ENCODE data around the gene PEX10.

The PEX10 gene

DNA sequence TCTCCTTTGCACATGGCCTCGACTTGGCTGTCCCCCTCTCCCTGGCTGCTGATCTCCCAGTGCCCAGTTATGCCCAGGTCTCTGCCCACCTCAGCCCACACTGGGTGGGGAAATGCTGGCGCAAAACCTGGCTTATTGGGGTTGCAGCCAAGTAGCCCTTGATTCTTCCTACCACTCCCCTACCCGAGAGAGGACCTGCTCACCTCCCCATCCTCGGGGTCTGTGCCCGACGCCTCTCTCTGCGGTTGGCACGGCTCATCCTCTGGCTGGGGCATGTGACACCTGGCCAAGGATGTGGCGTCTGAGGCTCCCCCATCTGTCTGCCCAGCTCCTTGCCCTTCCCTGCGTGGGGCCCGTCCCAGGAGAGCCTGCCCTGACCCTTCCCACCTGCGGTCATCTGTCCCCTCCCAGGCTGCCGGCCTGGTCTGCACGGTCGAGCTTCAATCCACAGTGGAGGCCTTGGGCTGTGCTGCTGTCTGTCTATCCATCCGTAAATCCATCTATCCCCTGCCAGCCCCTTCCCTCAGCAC lies 6.5 kb upstream of the PEX10 start:
- DNase-seq: no peak

DNA sequence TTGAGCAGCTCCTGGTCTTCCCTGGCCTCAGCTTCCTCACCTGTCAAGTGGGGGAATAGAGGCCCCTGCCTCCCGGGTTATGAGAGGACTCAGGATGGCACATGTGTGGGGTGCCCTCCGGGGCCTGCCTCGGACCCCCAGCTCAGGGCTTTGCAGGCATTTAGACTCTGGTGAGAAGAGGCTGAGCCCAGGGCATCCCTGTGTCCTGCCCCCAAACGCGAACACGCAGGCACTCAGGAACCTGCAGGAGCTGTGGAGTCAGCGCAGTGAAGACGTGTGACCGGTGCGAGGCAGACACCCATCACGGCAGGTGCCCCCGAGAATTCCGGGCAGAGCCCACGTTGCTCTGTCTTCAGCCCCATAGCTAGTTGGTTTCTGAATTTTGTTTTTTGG lies 5.5 kb upstream of the PEX10 start:
- DNase-seq: no peak

DNA sequence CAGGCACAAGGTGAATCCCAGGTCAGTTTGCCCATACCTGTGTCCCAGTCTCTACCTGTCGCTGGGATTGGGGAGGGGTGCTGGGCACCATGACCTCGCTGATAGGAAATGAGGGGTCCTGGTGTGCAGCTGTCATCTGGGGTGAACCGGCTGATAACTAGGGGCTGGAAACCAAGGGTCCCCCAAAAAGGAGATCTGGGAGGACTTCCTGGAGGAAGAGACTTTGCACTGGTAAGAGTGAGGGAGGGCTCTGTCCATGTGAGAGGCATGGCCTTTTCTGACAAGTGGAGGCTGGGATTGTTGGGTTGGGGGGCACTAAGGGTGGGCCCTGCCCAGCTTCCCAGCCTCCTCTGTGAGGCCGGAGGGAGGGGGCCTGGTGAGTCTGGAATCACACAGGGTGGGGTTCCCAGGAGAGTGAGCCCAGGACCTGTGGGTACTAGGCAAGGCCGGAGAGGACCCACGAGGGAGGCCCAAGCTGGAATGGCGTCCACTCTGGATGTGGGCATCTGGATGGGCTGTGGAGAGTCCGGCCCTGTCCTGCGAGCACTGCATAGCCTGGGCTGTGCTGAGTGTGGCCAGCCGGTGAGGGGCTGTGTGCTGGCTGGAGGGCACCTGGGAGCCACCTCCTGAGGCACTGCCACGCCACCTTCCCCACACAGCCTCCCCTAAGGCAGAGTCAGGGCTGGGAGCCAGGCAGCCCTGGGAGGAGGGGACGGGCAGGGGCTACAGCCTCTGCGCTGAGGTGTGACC lies 4.9 kb upstream of the PEX10 start:
- DNase-seq: no peak

GRCh38 chr1:2416403-2416802 lies 4.0 kb upstream of the PEX10 start:
- no peak for DNase-seq

DNA sequence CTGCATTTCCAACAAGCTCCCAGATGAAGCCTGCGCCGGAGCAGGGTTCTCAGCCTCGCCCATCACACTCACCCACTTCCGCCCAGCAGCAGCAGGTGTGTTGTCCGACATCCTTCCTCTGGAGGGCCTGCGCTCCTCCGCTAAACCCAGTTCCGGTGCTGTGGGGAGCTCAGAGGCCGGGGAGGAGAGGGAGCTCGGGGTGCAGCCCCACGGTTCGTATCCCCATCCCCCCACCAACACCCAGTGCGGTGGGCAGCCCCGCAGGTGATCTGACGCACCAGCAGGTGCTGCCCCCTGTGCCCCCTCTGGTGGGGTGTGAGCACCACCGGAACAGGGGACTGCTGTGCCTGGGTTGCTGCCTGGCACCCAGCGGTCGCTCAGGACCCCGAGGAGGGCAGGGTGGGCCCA lies 3.4 kb upstream of the PEX10 start:
- peak in 1 of 2 experiments; percentile 29 for DNase-seq

GRCh38 chr1:2415337-2415736 lies 3.0 kb upstream of the PEX10 start:
- DNase-seq: no peak

- peak; percentile 79 to 80 for DNase-seq
Measured at GRCh38 chr1:2414297-2414958, 2.1 kb upstream of the PEX10 start.

- DNase-seq: peak in 1 of 2 experiments; percentile 5
Measured at GRCh38 chr1:2413495-2414296, 1.3 kb upstream of the PEX10 start.

GRCh38 chr1:2412773-2413494 lies 570 bp upstream of the PEX10 start:
- DNase-seq: no peak

DNA sequence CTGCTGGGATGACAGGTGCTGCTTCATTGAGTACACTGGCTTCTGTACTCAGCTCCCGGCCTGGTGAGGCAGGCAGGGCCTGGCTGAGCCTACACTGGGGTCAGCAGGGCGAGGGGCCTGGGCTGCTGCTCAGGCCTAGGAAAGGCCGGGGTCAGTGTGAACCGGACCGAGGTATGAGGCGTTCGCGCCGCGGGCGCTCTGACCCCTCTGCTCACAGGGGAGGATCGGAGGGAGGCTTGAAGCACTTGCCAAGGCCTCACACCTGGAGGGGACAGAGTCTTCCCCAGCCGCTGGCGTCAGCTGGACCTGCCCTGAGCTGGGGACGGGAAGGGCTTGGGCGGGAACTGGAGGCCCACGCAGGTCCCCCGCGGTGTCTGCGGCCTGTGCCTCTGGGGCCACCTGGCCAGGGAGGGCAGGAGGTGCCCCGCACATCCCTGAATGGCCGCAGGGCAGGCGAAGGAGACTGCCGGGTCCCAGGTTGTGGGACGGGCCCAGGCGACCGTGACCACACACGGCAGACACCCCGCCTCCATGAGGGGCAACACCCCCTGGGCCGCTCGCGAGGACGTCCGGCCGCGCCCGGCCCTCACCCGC lies 466 bp downstream of the PEX10 start:
- DNase-seq: peak; percentile 19 to 23

DNA sequence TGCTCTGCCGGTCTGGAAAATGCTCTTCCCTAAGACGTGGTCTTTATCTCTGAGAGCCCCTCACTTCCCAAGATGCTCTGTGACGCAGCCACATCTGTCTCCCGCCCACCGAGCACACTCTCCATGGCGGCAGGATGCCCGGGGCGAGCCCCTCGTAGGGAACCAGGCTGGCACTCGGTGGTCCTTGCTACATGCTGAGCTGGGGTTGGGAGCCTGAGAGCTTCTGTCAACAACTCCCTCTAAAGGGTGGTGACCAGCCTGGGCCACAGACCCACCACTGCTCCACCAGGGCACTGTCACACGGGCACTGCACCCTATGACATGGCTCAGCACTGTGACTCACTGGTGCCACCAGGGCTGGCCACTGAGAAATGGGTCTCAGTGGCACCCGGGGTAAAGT lies 2.6 kb downstream of the PEX10 start:
- DNase-seq: no peak

DNA sequence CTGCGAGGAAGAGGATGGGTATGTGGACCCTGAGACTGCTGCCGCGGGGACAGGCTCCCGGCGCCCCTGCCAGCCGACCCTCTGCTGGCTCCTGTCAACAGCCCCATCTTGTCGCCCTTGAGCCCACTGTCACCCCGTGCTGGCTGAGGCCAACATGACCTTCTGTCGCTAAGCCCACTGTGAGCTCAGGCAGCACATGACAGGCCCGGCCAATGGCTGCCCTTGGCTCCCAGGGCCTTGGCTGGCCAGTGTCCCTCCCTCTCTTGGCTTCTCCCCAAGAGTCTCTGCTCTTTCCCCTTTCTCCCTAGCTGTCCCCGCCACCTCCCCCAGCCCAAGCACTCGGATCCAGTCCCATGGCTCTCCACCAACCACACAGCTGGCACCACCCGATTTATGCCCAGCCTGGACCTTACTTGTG lies 3.5 kb downstream of the PEX10 start:
- DNase-seq: no peak

GRCh38 chr1:2408456-2408855 lies 3.9 kb downstream of the PEX10 start:
- DNase-seq: no peak

DNA sequence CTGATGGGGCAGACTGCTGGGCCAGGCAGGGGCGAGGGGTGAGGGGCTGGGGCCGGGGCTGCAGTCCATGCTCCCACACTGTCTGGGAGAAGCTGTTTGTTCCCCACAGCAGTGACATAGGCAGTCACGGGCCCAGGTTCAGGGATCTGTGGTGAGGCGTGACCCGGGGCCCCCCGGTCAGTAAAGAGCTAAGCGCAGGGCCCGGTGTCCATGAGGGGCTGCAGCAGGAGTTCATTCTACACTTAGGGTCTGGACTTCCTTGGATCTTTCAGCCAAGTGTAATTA lies 4.4 kb downstream of the PEX10 start:
- DNase-seq: no peak

DNA sequence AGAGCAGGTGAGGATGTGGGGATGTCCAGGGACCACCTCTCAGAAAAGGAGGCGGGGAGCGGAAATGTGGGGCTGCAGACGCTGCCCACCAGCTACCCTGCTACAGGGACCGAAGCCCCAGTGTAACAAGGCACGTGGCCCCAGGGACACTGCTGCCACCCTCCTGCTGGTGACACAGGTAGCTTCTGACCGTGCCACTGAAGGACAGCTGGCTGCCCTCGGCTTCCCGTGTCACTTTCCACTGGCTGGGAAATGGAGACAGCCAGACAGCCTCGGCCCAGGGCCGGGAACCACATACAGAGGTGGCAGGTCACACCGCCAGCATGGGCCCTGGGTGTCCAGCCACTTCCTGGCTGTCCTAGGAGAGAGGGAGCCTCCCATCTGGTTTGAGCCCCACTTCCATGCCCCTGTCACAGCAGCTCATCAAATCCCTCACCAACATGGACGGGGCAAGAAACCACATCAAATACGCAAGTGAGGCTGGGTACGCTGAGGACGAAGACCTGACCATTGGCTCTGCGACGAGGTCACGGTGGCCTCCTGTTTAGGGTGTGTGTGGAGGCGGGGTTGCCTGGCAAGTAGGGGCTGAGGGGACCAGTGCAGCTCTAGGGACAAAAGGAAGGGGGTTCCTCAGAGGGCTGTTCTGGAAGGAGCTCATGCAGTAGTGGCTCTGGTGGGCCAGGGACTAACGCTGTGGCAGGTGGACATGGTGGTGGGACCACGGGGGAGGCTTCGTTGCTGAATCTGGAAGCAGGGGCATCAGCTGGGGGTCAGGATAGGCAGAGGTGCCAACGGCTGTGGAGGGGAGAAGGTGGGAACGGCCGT lies 5.0 kb downstream of the PEX10 start:
- no peak for DNase-seq

GRCh38 chr1:2406451-2407041 lies 5.8 kb downstream of the PEX10 start:
- DNase-seq: no peak

GRCh38 chr1:2405588-2406295 lies 6.6 kb downstream of the PEX10 start:
- no peak for DNase-seq

GRCh38 chr1:2404890-2405511 lies 7.4 kb downstream of the PEX10 start:
- DNase-seq: no peak

- no peak for DNase-seq
Measured at GRCh38 chr1:2404142-2404889, 8.0 kb downstream of the PEX10 start.

Data from activated CD4-positive, alpha-beta T cell treated with anti-CD3 and anti-CD28 coated beads, Interleukin-2, amount 50 U/mL, for 4 hours (primary cell).